Activated naive CD8-positive, alpha-beta T cell treated with anti-CD3 and anti-CD28 coated beads, Interleukin-2, amount 50 U/mL, for 16 hours (primary cell): ENCODE results near the gene ICAM1.
"Not testable (repeated sequence)": the region's sequence is repeated elsewhere in the genome, so short reads cannot be mapped to it uniquely, and the experiment has no call there.

Source experiments
- DNase-seq: peaks from one replicate; pipeline ENCODE4 v3.0.0-alpha.2; 2020; ENCODE audit warnings: low read depth, low spot score

ICAM1 gene

GRCh38 chr19:10241826-10242449 is 29.0 kb upstream of the ICAM1 start:
- DNase-seq = not testable (repeated sequence)

GRCh38 chr19:10243606-10244005 is 27.3 kb upstream of the ICAM1 start:
- DNase-seq = no peak

GRCh38 chr19:10245189-10245939 is 25.6 kb upstream of the ICAM1 start:
- DNase-seq = no peak

- no peak for DNase-seq
Measured at GRCh38 chr19:10246511-10246910, 24.4 kb upstream of the ICAM1 start.

- DNase-seq = peak; percentile 90
Measured at GRCh38 chr19:10251792-10252694, 18.9 kb upstream of the ICAM1 start, which contains the start of gene MRPL4. Gene MRPL4, plus strand, starts transcription at chr19:10252214. Its CDS starts 40 bp downstream, at chr19:10252254.

- no peak for DNase-seq
Measured at GRCh38 chr19:10252707-10253106, 18.2 kb upstream of the ICAM1 start.

- DNase-seq = no peak
Measured at GRCh38 chr19:10254244-10254643, 16.7 kb upstream of the ICAM1 start.

GRCh38 chr19:10255358-10255757 is 15.6 kb upstream of the ICAM1 start:
- no peak for DNase-seq

GRCh38 chr19:10256551-10256950 is 14.4 kb upstream of the ICAM1 start:
- DNase-seq = no peak

GRCh38 chr19:10256970-10257615 is 13.8 kb upstream of the ICAM1 start:
- no peak for DNase-seq

GRCh38 chr19:10258080-10258710 is 12.7 kb upstream of the ICAM1 start:
- no peak for DNase-seq

- peak; percentile 83 for DNase-seq
Measured at GRCh38 chr19:10259162-10259905, 11.6 kb upstream of the ICAM1 start.

GRCh38 chr19:10260141-10260584 is 10.8 kb upstream of the ICAM1 start:
- no peak for DNase-seq

GRCh38 chr19:10262771-10263170 is 8.1 kb upstream of the ICAM1 start:
- DNase-seq = no peak

- DNase-seq = no peak
Measured at GRCh38 chr19:10266706-10267105, 4.2 kb upstream of the ICAM1 start.

- no peak for DNase-seq
Measured at GRCh38 chr19:10268071-10268470, 2.8 kb upstream of the ICAM1 start.

GRCh38 chr19:10269333-10270179 is 1.4 kb upstream of the ICAM1 start:
- DNase-seq = peak; percentile 72

- no peak for DNase-seq
Measured at GRCh38 chr19:10270180-10270615, 722 bp upstream of the ICAM1 start.

GRCh38 chr19:10271543-10272086 is 695 bp downstream of the ICAM1 start:
- no peak for DNase-seq
